HG02763 (cell line): ENCODE measurements around the gene REG4.
A peak's percentile ranks its signal among the peaks of the same experiment; 100 is the strongest.
"Not testable (repeated sequence)": the region's sequence is repeated elsewhere in the genome, so short reads cannot be mapped to it uniquely, and the experiment has no call there.

Experiments used
- ATAC-seq: cut with Tn5 transposase; IDR thresholded peaks from one replicate; pipeline ENCODE4 v1.9.1; 2021; ENCODE audit warnings: mild to moderate bottlenecking, moderate library complexity; ENCODE audit not compliant: unreplicated experiment

REG4 gene

GRCh38 chr1:119811387-119811786 is at the start of gene REG4:
REG4 (minus strand) TSS chr1:119811460; CDS start chr1:119808769, 2,691 bp downstream.
- no peak for ATAC-seq

DNA sequence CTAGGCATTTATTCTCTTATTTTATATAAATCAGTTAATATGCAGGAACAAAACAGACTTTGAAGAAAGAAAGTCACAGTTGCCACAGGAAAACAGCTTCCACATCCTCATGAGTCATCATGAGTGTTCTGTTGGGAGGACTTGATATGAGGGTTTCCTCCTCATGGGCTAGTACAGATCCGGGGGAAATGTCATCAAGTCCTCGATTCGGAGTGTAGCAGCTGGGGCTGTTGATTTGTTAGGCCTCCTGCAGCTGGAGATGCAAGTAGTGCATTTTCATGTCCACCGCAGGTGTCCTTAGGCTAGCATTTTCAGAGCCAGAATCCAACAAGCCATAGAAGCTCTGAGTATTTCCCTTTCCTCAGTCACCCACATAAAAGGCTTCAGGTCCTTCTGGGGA is 48.4 kb upstream of the REG4 start:
- ATAC-seq = no peak

DNA sequence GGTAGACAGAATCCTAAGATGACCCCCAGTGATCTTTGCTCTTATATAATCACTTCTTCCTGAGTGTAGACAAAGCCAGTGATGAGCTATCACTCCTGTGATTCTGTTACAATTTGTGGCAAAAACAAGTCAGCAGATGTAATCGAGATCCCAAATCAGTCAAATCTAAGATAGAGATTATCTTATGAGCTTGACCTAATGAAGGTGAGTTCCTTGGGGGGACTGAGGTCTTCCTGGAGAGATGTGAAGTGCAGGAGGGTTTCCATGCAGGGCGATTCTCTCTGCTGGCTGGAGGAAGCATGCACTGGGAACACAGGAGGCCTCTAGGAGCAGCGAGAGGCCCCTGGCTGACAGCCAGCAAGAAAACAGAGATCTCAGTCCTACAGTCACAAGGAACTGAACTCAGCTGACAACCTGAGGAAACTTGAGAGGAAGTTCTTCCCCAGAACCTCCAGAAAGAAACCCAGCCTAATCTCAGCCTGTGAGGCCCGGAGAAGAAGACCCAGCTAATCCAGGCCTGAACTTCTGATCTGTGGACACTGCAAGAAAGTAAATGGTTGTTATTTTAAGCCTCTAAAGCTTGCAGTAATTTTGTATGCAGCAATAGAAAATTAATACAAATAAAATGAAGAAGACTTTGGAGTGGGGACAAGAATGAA is 47.4 kb upstream of the REG4 start:
- ATAC-seq = not testable (repeated sequence)

- no peak for ATAC-seq
Measured at GRCh38 chr1:119858126-119858525, 46.9 kb upstream of the REG4 start.

- ATAC-seq = no peak
Measured at GRCh38 chr1:119853155-119853554, 41.9 kb upstream of the REG4 start.

DNA sequence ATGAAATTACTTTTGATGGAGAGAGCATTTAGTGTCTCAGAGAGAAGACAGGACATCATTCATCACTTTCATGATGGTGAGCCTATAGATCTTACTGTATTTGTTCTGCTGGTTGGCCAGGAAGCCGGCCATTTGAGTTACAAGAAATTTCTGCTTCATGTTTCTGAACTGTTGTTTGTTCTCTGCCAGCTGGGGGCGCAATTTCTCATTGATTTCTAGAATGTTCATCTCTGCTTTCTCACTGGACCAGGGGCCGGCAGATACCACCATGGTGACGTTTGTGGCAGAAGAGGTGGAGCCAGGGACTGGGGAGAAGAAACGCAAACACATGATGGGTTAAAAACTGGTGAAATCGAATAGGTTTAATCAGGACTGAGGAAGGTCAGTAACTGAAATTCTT is 32.9 kb upstream of the REG4 start:
- not testable (repeated sequence) for ATAC-seq

DNA sequence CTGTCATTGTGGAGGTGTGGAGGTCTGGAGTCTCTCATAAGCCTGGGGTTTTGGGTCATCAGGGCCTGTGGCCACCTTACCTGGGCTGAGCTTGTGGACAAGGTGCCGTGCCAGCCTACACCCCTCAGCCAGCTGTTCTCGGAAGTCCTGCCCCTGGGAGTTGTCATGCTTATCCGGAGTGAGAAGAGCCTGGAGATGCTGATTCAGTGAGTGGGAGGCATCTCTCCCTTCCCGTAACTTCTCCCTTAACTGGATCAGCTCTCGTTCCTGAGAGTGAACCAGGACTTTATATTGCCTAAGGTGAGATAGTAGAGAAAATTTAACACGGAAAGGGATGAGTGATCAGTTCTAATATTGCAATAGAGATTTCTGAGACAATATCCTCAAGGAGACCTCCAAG is 30.0 kb upstream of the REG4 start:
- ATAC-seq = no peak

GRCh38 chr1:119840745-119841144 is 29.5 kb upstream of the REG4 start:
- ATAC-seq = no peak

- ATAC-seq = no peak
Measured at GRCh38 chr1:119838236-119838635, 27.0 kb upstream of the REG4 start.

GRCh38 chr1:119834990-119835389 is 23.7 kb upstream of the REG4 start:
- ATAC-seq = no peak

- no peak for ATAC-seq
Measured at GRCh38 chr1:119831027-119831426, 19.8 kb upstream of the REG4 start.

DNA sequence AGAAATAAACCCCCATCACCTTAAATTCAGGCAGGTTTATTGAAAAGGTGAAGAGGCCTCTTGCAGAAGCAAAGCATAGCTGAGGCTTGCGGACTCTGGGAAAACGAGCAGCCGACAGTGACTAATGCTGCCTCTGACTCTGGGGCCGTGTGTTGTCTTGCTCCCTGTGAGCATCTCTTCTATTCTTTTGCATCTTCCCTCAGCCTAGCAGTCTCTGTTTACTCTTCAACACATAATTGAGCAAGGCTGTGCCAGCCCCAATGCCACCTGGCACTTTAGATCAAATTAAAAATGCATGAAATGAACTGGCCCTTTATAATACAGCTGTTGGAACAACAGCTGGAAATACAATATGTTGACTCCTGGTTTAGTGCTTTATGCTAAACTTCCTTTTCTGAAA is 18.4 kb upstream of the REG4 start:
- ATAC-seq = no peak

DNA sequence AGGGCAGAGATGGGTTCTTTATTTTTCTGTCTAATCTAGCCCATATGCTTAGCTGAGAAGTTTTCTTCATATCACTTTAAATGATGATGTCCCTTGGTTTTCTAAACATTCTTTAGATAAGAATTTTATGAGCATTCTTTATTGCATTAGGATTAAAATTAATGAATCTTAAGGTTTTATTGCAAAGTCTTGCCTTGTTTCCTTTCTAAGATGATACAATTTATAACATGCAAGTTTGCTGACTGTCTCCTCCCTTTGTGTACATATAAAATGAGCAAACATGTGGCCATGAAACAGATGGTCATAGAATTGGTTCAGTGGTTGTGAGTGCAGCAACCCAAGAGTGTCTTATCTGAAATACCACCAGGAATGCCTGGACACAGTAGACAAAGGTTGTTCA is 17.7 kb upstream of the REG4 start:
- ATAC-seq = not testable (repeated sequence)

GRCh38 chr1:119828266-119828665 is 17.0 kb upstream of the REG4 start:
- no peak for ATAC-seq

- no peak for ATAC-seq
Measured at GRCh38 chr1:119827010-119827409, 15.8 kb upstream of the REG4 start.

DNA sequence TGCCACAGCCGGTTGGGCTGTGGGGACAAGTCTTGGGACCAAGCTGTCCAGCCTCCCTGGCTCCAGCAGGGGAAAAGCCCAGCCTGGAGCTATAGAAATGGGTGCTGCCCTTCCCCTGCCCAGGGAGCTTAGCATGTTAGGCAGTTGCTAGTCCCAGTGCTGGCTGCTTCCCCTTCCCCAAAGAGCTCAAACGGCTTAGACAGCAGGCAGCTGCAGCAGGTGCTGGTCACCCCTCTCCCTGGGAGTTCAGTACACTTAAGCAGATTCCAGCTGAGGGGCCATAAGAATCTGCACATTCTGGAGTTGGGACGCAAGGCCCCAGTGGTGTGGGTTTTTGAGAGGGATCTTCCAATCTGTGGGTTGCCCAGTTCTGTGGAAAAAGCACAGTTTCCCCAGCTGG is 11.1 kb upstream of the REG4 start:
- ATAC-seq = no peak

- no peak for ATAC-seq
Measured at GRCh38 chr1:119818181-119818580, 6.9 kb upstream of the REG4 start.

- no peak for ATAC-seq
Measured at GRCh38 chr1:119816407-119816806, 5.1 kb upstream of the REG4 start.

DNA sequence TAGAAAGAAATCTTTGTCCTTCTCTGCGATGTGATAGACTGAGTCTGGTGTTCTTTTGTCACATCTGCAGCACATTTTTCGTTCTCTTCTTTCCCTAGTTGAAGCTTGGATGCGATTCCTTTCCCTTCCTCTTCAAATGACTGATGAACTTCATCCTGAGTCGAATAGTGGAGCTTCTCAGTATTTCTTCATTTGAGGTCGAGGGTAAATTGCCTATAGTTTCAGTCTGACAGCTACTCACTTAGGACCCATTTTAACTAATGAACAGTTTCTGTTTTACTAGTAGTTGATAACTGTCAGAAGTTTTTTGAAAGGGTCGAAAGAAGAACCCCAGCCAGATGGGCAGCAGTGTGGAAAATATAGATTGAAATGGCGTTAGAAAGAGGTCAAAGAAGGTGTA is 4.7 kb upstream of the REG4 start:
- ATAC-seq = no peak

DNA sequence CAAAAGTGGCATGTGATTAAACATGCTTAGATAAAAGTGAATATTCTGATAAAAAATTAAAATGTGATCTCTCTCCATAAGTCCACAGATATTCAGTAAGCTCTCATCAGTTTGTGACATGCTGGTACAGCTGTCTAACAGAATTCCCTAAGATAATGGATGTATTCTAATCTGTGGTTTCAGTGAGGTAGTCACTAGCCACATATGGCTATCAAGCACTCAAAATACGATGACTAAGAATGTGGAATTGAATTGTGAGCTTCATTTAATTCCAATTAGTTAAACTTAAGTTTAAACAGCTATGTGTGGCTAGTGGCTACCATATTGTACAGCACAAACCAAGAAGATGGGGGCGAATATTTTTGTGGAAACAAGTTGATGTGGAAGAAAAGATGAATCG is 4.1 kb upstream of the REG4 start:
- ATAC-seq = no peak

DNA sequence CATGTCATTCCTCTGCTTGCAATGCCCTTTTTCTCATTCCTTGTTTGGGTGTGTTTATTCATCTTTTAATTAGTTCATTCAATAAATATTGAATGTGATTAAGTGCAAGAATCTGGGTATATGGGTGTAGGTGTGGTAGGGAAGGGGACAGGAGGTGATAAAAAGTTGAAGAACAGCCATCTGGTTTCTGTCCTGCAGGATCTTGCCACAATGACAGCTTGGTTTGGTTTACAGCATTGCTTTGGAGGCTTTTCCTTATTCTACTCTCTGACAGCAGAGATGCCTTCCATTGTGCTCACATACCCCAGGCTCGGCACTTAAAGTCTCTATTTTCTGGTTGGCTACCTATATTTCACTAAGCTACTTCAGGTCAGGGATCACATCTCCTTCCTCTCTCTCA is 3.0 kb upstream of the REG4 start:
- ATAC-seq = no peak

- ATAC-seq = no peak
Measured at GRCh38 chr1:119811985-119812557, 811 bp upstream of the REG4 start.

DNA sequence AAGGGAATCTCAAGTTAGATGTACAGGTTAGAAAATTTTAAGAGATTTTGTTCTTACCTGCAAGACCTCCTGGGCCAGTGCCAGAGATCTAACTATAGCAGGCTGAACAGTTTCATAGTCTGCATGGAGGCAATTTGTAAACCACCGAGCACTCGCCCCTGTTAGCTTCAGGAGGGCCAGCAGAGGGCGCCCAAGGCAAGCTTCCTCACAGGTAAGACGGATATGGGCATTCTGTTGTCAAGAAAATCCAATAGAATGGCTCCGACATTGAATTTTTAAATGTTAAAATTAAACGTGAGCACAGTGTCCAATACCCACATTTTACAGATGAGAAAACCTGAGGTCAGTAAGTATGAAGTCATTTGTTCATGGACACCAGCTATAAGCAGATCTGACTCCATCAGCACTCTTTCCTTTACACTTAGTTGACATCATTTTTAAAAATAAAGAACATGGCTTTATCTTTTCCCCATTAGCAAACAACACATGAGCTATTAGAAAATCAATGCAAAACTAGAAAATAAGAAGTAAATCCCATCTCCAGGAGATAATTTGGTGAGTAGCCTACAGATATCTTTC is 2.2 kb downstream of the REG4 start:
- peak; percentile 60 for ATAC-seq
